Muscle of leg (tissue), 11 donors: Measurements from ENCODE around the gene CD4. TPM values are rescaled to one million over a fixed set of nuclear protein-coding genes. Genes with fewer than 3 reads are reported as not detected.

Source experiments
- DNase-seq: peaks from one replicate; pipeline ENCODE4 v3.0.0; 2013
- H3K27ac ChIP-seq: one replicate; pipeline ENCODE4 v1.5.1; 2013; ENCODE audit warnings: mild to moderate bottlenecking, low read length, control low read depth
- H3K27me3 ChIP-seq: one replicate; pipeline ENCODE4 v1.6.1; 2013; ENCODE audit warnings: low read length; ENCODE audit not compliant: control insufficient read depth, insufficient read depth
- H3K36me3 ChIP-seq: one replicate; pipeline ENCODE4 v1.6.1; 2013; ENCODE audit warnings: low read length; ENCODE audit not compliant: control insufficient read depth, insufficient read depth
- H3K4me1 ChIP-seq: one replicate; pipeline ENCODE4 v1.6.1; 2013; ENCODE audit warnings: low read length; ENCODE audit not compliant: control insufficient read depth, insufficient read depth
- H3K4me3 ChIP-seq: one replicate; pipeline ENCODE4 v1.5.1; 2013; ENCODE audit warnings: low read length, control low read depth
- H3K9me3 ChIP-seq: replicated peaks from 2 replicates; pipeline ENCODE4 v1.6.1; 2013; ENCODE audit warnings: low read depth, low read length; ENCODE audit not compliant: control insufficient read depth
- WGBS: methylation state at CpG from one replicate; pipeline ENCODE4 v1.1.5; 2013; ENCODE audit warnings: missing lambda C conversion rate; ENCODE audit not compliant: insufficient coverage; 5-methylcytosine and 5-hydroxymethylcytosine counted together
- polyA plus RNA-seq, 8 donors: library from polyadenylated mRNA; unstranded; fragments of 120-200 nt; gene quantifications; one replicate each; pipeline versions ENCODE4 v1.2.1 to v1.2.3, GENCODE V29; 2013; ENCODE audit warnings: inconsistent platforms in 1 of 8, low replicate concordance in 1 of 8; ENCODE audit not compliant: insufficient read length in 8 of 8, insufficient read depth in 1 of 8
- total RNA-seq: library from RNA; stranded (reverse); fragments of 120-200 nt; gene quantifications from one replicate; pipeline ENCODE4 v1.2.4, GENCODE V29; 2013

CD4 gene
- total and polyA plus RNA-seq, 9 donors, result 3.1 to 9.7 (median 7.0) TPM

GRCh38 chr12:6813363-6813762 is 24.0 kb downstream of the CD4 start:
- no CpG with 5 or more reads among the region's 4 CpGs for WGBS
- Histone ChIP-seq H3K4me3 (no peak overlapping the region), H3K4me1 (no peaks in the 10 kb centered on the region), H3K27ac (no peak overlapping the region), H3K9me3 (no peaks in the 10 kb centered on the region), H3K36me3 (no peaks in the 10 kb centered on the region), H3K27me3 (peaks cover 4% of the 10 kb centered on the region)
- DNase-seq, result no peak

GRCh38 chr12:6816598-6816997 is 27.3 kb downstream of the CD4 start:
- Histone ChIP-seq H3K4me1 (peaks cover 23% of the 10 kb centered on the region), H3K4me3 (no peak overlapping the region), H3K9me3 (no peaks in the 10 kb centered on the region), H3K27ac (no peak overlapping the region), H3K27me3 (peaks cover 4% of the 10 kb centered on the region), H3K36me3 (no peaks in the 10 kb centered on the region)
- no CpG with 5 or more reads among the region's 3 CpGs for WGBS
- DNase-seq, result no peak

- H3K4me1 ChIP-seq, result peaks cover 28% of the 10 kb centered on the region
- H3K4me3 ChIP-seq, result no peak overlapping the region
- no peak overlapping the region for H3K27ac ChIP-seq
- H3K9me3 ChIP-seq, result no peaks in the 10 kb centered on the region
- H3K36me3 ChIP-seq, result no peaks in the 10 kb centered on the region
- 53% methylated on average over 6 of the region's 8 CpGs for WGBS
- DNase-seq, result no peak
- H3K27me3 ChIP-seq, result peaks cover 2% of the 10 kb centered on the region
Observed at GRCh38 chr12:6817098-6817497, 27.8 kb downstream of the CD4 start.

GRCh38 chr12:6817662-6818157 is 28.4 kb downstream of the CD4 start:
- peaks cover 33% of the 10 kb centered on the region for H3K4me1 ChIP-seq
- H3K4me3 ChIP-seq, result no peak overlapping the region
- no peak for DNase-seq
- H3K27me3 ChIP-seq, result peaks cover 2% of the 10 kb centered on the region
- 78% methylated on average over 19 of the region's 20 CpGs for WGBS
- H3K9me3 ChIP-seq, result no peaks in the 10 kb centered on the region
- H3K27ac ChIP-seq, result no peak overlapping the region
- no peaks in the 10 kb centered on the region for H3K36me3 ChIP-seq

- no peak for DNase-seq
- 50% methylated on average over 6 of the region's 10 CpGs for WGBS
- Histone ChIP-seq H3K27me3 (peaks cover 2% of the 10 kb centered on the region), H3K36me3 (no peaks in the 10 kb centered on the region), H3K4me1 (peaks cover 36% of the 10 kb centered on the region), H3K9me3 (no peaks in the 10 kb centered on the region), H3K27ac (no peak overlapping the region), H3K4me3 (no peak overlapping the region)
Observed at GRCh38 chr12:6818222-6818621, 28.9 kb downstream of the CD4 start.

- H3K27ac ChIP-seq, result no peak overlapping the region
- WGBS, result no CpG with 5 or more reads among the region's 5 CpGs
Observed at GRCh38 chr12:6818645-6819044, 29.3 kb downstream of the CD4 start.

GRCh38 chr12:6819106-6820030 is 30.0 kb downstream of the CD4 start:
- H3K36me3 ChIP-seq, result no peaks in the 10 kb centered on the region
- H3K4me3 ChIP-seq, result no peak overlapping the region
- H3K4me1 ChIP-seq, result peaks cover 40% of the 10 kb centered on the region
- peak; percentile 16 for DNase-seq
- H3K9me3 ChIP-seq, result no peaks in the 10 kb centered on the region
- H3K27me3 ChIP-seq, result peaks cover 4% of the 10 kb centered on the region
- 45% methylated on average over 12 of the region's 13 CpGs for WGBS
- H3K27ac ChIP-seq, result peak overlapping the region; percentile 6

More at GRCh38 chr12:6818645-6819044, 29.3 kb downstream of the CD4 start:
- H3K4me1 ChIP-seq, result peaks cover 40% of the 10 kb centered on the region
- no peak overlapping the region for H3K4me3 ChIP-seq
- DNase-seq, result no peak
- peaks cover 4% of the 10 kb centered on the region for H3K27me3 ChIP-seq
- no peaks in the 10 kb centered on the region for H3K9me3 ChIP-seq
- H3K36me3 ChIP-seq, result no peaks in the 10 kb centered on the region

GRCh38 chr12:6820166-6820565 is 30.8 kb downstream of the CD4 start:
- Histone ChIP-seq H3K27ac (no peak overlapping the region), H3K9me3 (no peaks in the 10 kb centered on the region), H3K4me1 (peaks cover 43% of the 10 kb centered on the region), H3K36me3 (no peaks in the 10 kb centered on the region), H3K27me3 (peaks cover 3% of the 10 kb centered on the region), H3K4me3 (no peak overlapping the region)
- WGBS, result 71% methylated on average over 4 of the region's 5 CpGs
- no peak for DNase-seq

- WGBS, result 0% methylated on average over 12 of the region's 28 CpGs
- peaks cover 56% of the 10 kb centered on the region for H3K4me1 ChIP-seq
Observed at GRCh38 chr12:6821591-6822425, 32.5 kb downstream of the CD4 start, which contains the start of gene GPR162. Gene GPR162, plus strand, starts transcription at chr12:6821821. Its CDS starts 2,078 bp downstream, at chr12:6823899.

More at GRCh38 chr12:6821591-6822425, 32.5 kb downstream of the CD4 start, which contains the start of gene GPR162:
- Histone ChIP-seq H3K9me3 (no peaks in the 10 kb centered on the region), H3K36me3 (no peaks in the 10 kb centered on the region), H3K27me3 (peaks cover 4% of the 10 kb centered on the region), H3K27ac (peak within 1 kb of the TSS; percentile 52), H3K4me3 (peak within 1 kb of the TSS; percentile 54)
- peak; percentile 58 for DNase-seq
